NCI-H510A treated with DMSO at 0.1 percent for 48 hours (cell line): ENCODE measurements around the gene TECPR2.
"Not testable (repeated sequence)": the region's sequence is repeated elsewhere in the genome, so short reads cannot be mapped to it uniquely, and the experiment has no call there.

Source experiments
- DNase-seq: peaks from one replicate; lab custom pipeline; 2025; lab: John Stamatoyannopoulos, UW

Gene TECPR2

GRCh38 chr14:102509746-102510615 is 147.2 kb downstream of the TECPR2 start, which contains the start of gene ANKRD9:
ANKRD9 (minus strand) TSS chr14:102509776; CDS start chr14:102507889, 1,887 bp downstream.
- DNase-seq, result peak; percentile 92

GRCh38 chr14:102510616-102511520 is 148.1 kb downstream of the TECPR2 start:
- peak; percentile 8 for DNase-seq

GRCh38 chr14:102511538-102511937 is 148.8 kb downstream of the TECPR2 start:
- no peak for DNase-seq

GRCh38 chr14:102512793-102513300 is 150.1 kb downstream of the TECPR2 start:
- no peak for DNase-seq

GRCh38 chr14:102513899-102514772 is 151.4 kb downstream of the TECPR2 start:
- no peak for DNase-seq

GRCh38 chr14:102514987-102515733 is 152.4 kb downstream of the TECPR2 start:
- DNase-seq, result no peak

- DNase-seq, result peak; percentile 20
Observed at GRCh38 chr14:102516531-102517391, 154.0 kb downstream of the TECPR2 start.

GRCh38 chr14:102517392-102518062 is 154.8 kb downstream of the TECPR2 start:
- no peak for DNase-seq

GRCh38 chr14:102518063-102518648 is 155.4 kb downstream of the TECPR2 start:
- DNase-seq, result no peak

GRCh38 chr14:102519709-102520108 is 157.0 kb downstream of the TECPR2 start:
- DNase-seq, result not testable (repeated sequence)

GRCh38 chr14:102523200-102523568 is 160.4 kb downstream of the TECPR2 start:
- no peak for DNase-seq

- no peak for DNase-seq
Observed at GRCh38 chr14:102523569-102524450, 161.1 kb downstream of the TECPR2 start.

GRCh38 chr14:102524451-102525218 is 161.9 kb downstream of the TECPR2 start:
- peak; percentile 97 for DNase-seq

GRCh38 chr14:102525219-102525928 is 162.6 kb downstream of the TECPR2 start:
- DNase-seq, result peak; percentile 61

GRCh38 chr14:102525929-102526497 is 163.3 kb downstream of the TECPR2 start:
- no peak for DNase-seq
